Tibial artery (tissue), 4 donors: ENCODE data around the gene TMEM107.
"Not testable (repeated sequence)": the region's sequence is repeated elsewhere in the genome, so short reads cannot be mapped to it uniquely, and the experiment has no call there.

ENCODE experiments used
- DNase-seq, 2 donors: peaks; one replicate each; pipeline ENCODE4 v3.0.0-alpha.2; 2019
- H3K27ac ChIP-seq, 2 donors: fragments of 200-600 bp; sonication (generic) in 1 of 2; 1 replicate in 1 of 2; 2 replicates in 1 of 2; pipeline ENCODE4 v1.5.1; 2018 to 2019; ENCODE audit warnings: mild to moderate bottlenecking in 1 of 2
- H3K27me3 ChIP-seq, 2 donors: fragments of 200-600 bp; sonication (generic) in 1 of 2; one replicate each; pipeline versions ENCODE4 v1.5.1 to v1.6.0; 2016 to 2019
- H3K36me3 ChIP-seq, 3 donors: fragments of 200-600 bp; sonication (generic) in 2 of 3; one replicate each; pipeline ENCODE4 v1.5.1; 2016 to 2019; ENCODE audit warnings: mild to moderate bottlenecking in 2 of 3
- H3K4me1 ChIP-seq, 4 donors: fragments of 200-600 bp; sonication (generic) in 2 of 4; 1 replicate in 3 of 4; 2 replicates in 1 of 4; pipeline ENCODE4 v1.5.1; 2016 to 2019
- H3K4me3 ChIP-seq, 2 donors: fragments of 200-600 bp; sonication (generic) in 1 of 2; 1 replicate in 1 of 2; 2 replicates in 1 of 2; pipeline ENCODE4 v1.5.1; 2018 to 2019; ENCODE audit warnings: mild to moderate bottlenecking in 2 of 2
- H3K9me3 ChIP-seq, 3 donors: fragments of 200-600 bp; sonication (generic) in 1 of 3; one replicate each; pipeline ENCODE4 v1.5.1; 2016 to 2019
- CTCF ChIP-seq, 2 experiments: fragments of 200-600 bp in 1 of 2; fragments of 450-650 bp in 1 of 2; IDR thresholded peaks; one replicate each; pipeline ENCODE4 v1.5.1; 2017 to 2019; ENCODE audit warnings: antibody characterized with exemption in 2 of 2, mild to moderate bottlenecking in 1 of 2, moderate library complexity in 1 of 2
- intact Hi-C: fragments of 100-400 bp; cut with DNase I; formaldehyde crosslinking; loops from one replicate; pipeline ENCODE4 v1.15.0; 2023; ENCODE audit warnings: low total_unique reads

The TMEM107 gene

DNA sequence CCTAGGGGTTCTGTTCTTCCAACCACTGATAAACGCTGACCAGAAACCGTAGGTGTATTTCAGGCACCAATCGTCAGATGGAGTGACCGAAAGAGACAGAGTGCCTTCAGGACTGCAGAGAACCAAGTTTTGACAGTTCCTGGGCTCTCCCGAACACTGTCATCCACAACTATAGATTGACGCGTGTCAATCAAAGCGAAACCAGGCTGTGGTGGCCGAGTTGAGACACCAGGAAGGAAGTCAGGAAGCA is 46.1 kb upstream of the TMEM107 start:
- intact Hi-C loops, result loop anchor here (1.0 kb wide), 1 partner anchor 36 kb away; no protein-coding TSS in a partner anchor
- Histone ChIP-seq H3K4me1 (peaks cover 0 to 32% (median 16%) of the 10 kb centered on the region in 4 donors), H3K27me3 (no peaks in the 10 kb centered on the region), H3K4me3 (peak overlapping the region; percentile 64 to 69), H3K36me3 (peaks cover 0 to under 1% (median under 1%) of the 10 kb centered on the region in 3 donors), H3K9me3 (no peaks in the 10 kb centered on the region), H3K27ac (peak overlapping the region; percentile 96 to 99)
- no peak for DNase-seq
- no peak for TF ChIP-seq CTCF (IDR thresholded peaks at IDR 0.05)

- Histone ChIP-seq H3K4me3 (peak overlapping the region; percentile 64 to 69), H3K27me3 (no peaks in the 10 kb centered on the region), H3K27ac (peak overlapping the region; percentile 96 to 99), H3K9me3 (no peaks in the 10 kb centered on the region), H3K36me3 (no peaks in the 10 kb centered on the region), H3K4me1 (peaks cover 0 to 27% (median 13%) of the 10 kb centered on the region in 4 donors)
- DNase-seq, result peak; percentile 93
- TF ChIP-seq CTCF (IDR thresholded peaks at IDR 0.05), result no peak
- intact Hi-C loops, result loop anchor here (1.0 kb wide), 1 partner anchor 36 kb away; no protein-coding TSS in a partner anchor
Observed at GRCh38 chr17:8221663-8222379, 45.6 kb upstream of the TMEM107 start.

- intact Hi-C loops, result no loop called here
- Histone ChIP-seq H3K4me3 (peak overlapping the region; percentile 64 to 69), H3K9me3 (no peaks in the 10 kb centered on the region), H3K27ac (peak overlapping the region; percentile 96 to 99), H3K36me3 (no peaks in the 10 kb centered on the region), H3K27me3 (no peaks in the 10 kb centered on the region), H3K4me1 (peaks cover 0 to 21% (median 12%) of the 10 kb centered on the region in 4 donors)
- DNase-seq, result peak; percentile 95 to 96
- no peak for TF ChIP-seq CTCF (IDR thresholded peaks at IDR 0.05)
Observed at GRCh38 chr17:8220783-8221662, 44.8 kb upstream of the TMEM107 start.

DNA sequence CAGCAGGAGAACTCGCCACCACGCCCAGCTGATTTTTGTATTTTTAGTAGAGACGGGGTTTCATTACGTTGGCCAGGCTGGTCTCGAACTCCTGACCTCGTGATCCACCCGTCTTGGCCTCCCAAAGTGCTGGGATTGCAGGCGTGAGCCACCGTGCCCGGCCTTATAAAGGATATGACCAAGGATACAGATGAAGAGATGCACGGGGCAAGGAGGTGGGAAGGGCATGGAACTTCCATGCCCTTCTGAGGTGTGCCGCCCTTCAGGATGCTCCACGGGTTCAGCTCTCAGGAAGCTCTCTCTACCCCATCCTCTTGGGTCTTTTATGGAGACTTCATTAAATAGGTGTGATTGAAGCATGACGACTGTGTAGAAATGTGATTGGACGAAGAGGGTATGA is 37.8 kb upstream of the TMEM107 start:
- H3K27ac ChIP-seq, intact Hi-C loops, DNase-seq, H3K27me3 ChIP-seq, H3K9me3 ChIP-seq, H3K36me3 ChIP-seq, H3K4me3 ChIP-seq: not testable (repeated sequence)
- H3K4me1 ChIP-seq, result peaks cover 0 to 14% (median 8%) of the 10 kb centered on the region in 4 donors

DNA sequence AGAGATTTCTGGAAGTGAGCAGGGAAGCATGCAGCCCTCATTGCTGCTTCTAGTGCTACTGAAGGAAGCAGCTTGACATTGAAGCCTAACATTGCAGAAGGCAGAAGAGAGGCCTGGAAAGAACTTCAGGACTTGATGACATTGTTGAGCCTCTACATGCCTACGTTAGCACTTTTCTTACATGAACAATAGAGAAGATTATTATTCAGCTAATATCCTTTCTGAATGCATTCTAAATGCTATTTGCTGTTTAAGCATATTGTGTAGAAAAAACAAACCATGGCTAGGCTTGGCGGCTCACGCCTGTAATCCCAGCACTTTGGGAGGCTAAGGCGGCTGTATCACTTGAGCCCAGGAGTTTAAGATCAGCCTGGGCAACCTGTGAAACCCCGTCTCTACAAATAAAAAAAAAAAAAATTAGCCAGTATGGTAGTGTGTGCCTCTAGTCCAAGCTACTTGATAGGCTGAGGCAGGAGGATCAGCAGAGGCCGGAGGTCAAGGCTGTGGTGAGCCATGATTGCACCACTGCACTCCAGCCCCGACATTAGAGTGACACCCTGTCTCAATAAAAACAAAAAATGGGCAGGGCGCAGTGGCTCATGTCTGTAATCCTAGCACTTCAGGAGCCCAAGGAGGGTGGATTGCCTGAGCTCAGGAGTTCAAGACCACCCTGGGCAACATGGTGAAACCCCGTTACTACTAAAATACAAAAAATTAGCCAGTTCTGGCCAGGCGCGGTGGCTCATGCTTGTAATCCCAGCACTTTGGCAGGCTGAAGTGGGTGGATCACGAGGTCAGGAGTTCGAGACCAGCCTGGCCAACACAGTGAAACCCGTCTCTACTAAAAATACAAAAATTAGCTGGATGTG is 36.4 kb upstream of the TMEM107 start:
- no peak overlapping the region for H3K27ac ChIP-seq
- intact Hi-C loops, result no loop called here
- no peak for DNase-seq
- no peaks in the 10 kb centered on the region for H3K36me3 ChIP-seq
- H3K4me3 ChIP-seq, result no peak overlapping the region
- H3K4me1 ChIP-seq, result peaks cover 0 to 14% (median 8%) of the 10 kb centered on the region in 4 donors
- no peaks in the 10 kb centered on the region for H3K27me3 ChIP-seq
- no peaks in the 10 kb centered on the region for H3K9me3 ChIP-seq
- TF ChIP-seq CTCF (IDR thresholded peaks at IDR 0.05), result no peak
